Measurements from ENCODE around the gene MYCN. TPM values are rescaled to one million over a fixed set of nuclear protein-coding genes. Genes with fewer than 3 reads are reported as not detected.
A peak's percentile ranks its signal among the peaks of the same experiment; 100 is the strongest.

Gene MYCN
- polyA plus RNA-seq, 3 donors: not detected

DNA sequence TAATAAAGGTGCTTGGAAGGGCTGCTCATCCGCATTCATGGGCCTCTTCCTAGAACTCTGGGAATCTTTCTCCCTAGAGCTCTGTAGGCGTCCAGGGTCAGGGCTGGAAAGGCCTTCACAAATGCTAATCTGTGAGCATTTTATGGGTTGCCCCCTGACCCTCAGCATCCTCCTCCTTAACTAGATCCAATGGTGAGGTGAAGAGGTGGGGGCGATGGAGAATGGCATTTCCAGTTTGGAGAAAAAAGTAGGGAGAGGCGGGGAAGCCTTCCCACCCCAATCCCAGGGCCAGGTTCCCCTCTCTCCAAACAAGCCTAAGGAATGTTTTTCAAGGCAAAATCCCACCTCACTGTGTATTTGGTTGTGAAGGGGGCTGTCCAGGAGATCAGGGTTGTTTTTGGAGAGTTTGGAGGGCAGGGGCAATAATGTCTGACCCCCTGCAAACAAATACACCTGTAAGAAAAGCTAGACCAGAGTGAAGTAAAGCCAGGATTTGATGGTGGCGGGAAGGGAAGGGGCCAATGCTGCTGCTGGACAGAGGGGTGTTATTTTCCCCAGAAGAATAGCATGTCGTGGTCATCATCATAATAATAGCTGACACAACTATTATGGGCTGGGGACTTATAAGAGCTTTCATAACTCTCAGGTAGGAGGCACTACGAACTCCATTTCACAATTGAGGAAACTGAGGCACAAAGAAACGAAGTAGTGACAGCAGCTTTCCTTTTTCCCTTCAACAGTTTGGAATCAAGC is 1.4 kb upstream of the MYCN start:
- Histone ChIP-seq H3K4me2 (replicated peaks; ENCODE audit: extremely low read depth, low read length, poor library complexity, severe bottlenecking) (no peak overlapping the region), H3K27me3 (ENCODE audit: control insufficient read depth in 2 of 2, insufficient read depth in 2 of 2, low read length in 2 of 2) (peaks cover 36 to 55% of the 10 kb centered on the region in 2 donors), H3K79me2 (ENCODE audit: insufficient read depth, low read length) (no peaks in the 10 kb centered on the region), H3K9me3 (replicated peaks in 1 of 2; ENCODE audit: control insufficient read depth in 1 of 2, insufficient read depth in 1 of 2, low read length in 2 of 2) (peaks cover 0 to 12% of the 10 kb centered on the region in 2 donors), H3K27ac (ENCODE audit: low read depth in 1 of 2, low read length in 2 of 2) (no peak overlapping the region), H2AFZ (ENCODE audit: insufficient read depth, low read depth, low read length, poor library complexity, severe bottlenecking) (no peak overlapping the region), H3K4me1 (ENCODE audit: control insufficient read depth in 1 of 2, insufficient read depth in 2 of 2, low read length in 2 of 2) (peaks cover 21% of the 10 kb centered on the region in 2 donors), H3K36me3 (replicated peaks in 1 of 2; ENCODE audit: control insufficient read depth in 1 of 2, insufficient read depth in 2 of 2, low read length in 2 of 2) (no peaks in the 10 kb centered on the region), H3K4me3 (replicated peaks in 1 of 3; ENCODE audit: low read depth in 2 of 3, low read length in 3 of 3) (no peak overlapping the region), H3K9ac (ENCODE audit: insufficient read depth, low read length, poor library complexity, severe bottlenecking) (no peak overlapping the region), H4K20me1 (ENCODE audit: insufficient read depth, low read length) (no peaks in the 10 kb centered on the region)
- no peaks in the 10 kb centered on the region for H3K36me3 Mint-ChIP-seq
- H3K27ac Mint-ChIP-seq: no peak overlapping the region
- H3K9me3 Mint-ChIP-seq: peaks cover 0 to 17% (median 3%) of the 10 kb centered on the region in 7 donors
- no peak for DNase-seq
- 67% methylated on average over 3 of the region's 8 CpGs for WGBS (ENCODE audit: insufficient coverage)
- H3K27me3 Mint-ChIP-seq (ENCODE audit: low read depth in 3 of 3): peaks cover 50 to 65% (median 50%) of the 10 kb centered on the region in 3 donors
- H3K4me1 Mint-ChIP-seq: peaks cover 29% of the 10 kb centered on the region
- peak overlapping the region in 1 of 2 donors; percentile 36 for H3K4me3 Mint-ChIP-seq
- TF ChIP-seq, protein P1, sequence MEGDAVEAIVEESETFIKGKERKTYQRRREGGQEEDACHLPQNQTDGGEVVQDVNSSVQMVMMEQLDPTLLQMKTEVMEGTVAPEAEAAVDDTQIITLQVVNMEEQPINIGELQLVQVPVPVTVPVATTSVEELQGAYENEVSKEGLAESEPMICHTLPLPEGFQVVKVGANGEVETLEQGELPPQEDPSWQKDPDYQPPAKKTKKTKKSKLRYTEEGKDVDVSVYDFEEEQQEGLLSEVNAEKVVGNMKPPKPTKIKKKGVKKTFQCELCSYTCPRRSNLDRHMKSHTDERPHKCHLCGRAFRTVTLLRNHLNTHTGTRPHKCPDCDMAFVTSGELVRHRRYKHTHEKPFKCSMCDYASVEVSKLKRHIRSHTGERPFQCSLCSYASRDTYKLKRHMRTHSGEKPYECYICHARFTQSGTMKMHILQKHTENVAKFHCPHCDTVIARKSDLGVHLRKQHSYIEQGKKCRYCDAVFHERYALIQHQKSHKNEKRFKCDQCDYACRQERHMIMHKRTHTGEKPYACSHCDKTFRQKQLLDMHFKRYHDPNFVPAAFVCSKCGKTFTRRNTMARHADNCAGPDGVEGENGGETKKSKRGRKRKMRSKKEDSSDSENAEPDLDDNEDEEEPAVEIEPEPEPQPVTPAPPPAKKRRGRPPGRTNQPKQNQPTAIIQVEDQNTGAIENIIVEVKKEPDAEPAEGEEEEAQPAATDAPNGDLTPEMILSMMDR (IDR thresholded peaks at IDR 0.05): no peak
- intact Hi-C loops (cut with micrococcal nuclease): no loop called here

DNA sequence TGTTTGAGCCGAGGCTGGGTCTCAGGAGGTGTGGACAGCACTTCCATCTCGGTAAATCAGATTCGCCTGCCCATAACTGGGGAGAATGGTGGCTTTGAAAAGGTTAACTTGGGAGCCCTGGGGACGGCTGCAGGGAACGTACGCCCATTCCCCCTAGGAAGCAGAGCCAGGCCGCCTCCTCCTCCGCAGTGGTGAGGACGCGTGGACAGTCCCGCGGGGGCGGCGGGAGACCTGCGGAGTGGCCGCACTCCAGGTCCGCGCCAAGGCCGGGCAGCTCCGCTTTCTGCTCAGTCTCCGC is 845 bp upstream of the MYCN start:
- H3K4me2 ChIP-seq (replicated peaks; ENCODE audit: extremely low read depth, low read length, poor library complexity, severe bottlenecking): peak overlapping the region; percentile 75
- peaks cover 21% of the 10 kb centered on the region in 2 donors for H3K4me1 ChIP-seq (ENCODE audit: control insufficient read depth in 1 of 2, insufficient read depth in 2 of 2, low read length in 2 of 2)
- no peaks in the 10 kb centered on the region for H4K20me1 ChIP-seq (ENCODE audit: insufficient read depth, low read length)
- peaks cover 0 to 12% of the 10 kb centered on the region in 2 donors for H3K9me3 ChIP-seq (replicated peaks in 1 of 2; ENCODE audit: control insufficient read depth in 1 of 2, insufficient read depth in 1 of 2, low read length in 2 of 2)
- peaks cover 0 to 17% (median 3%) of the 10 kb centered on the region in 7 donors for H3K9me3 Mint-ChIP-seq
- no peak overlapping the region for H3K27ac Mint-ChIP-seq
- H3K4me3 Mint-ChIP-seq: peak overlapping the region; percentile 66 to 92
- peak in 2 of 3 donors; percentile 18 to 34 for DNase-seq
- intact Hi-C loops (cut with micrococcal nuclease): no loop called here
- H3K9ac ChIP-seq (ENCODE audit: insufficient read depth, low read length, poor library complexity, severe bottlenecking): no peak overlapping the region
- TF ChIP-seq, protein P1 (IDR thresholded peaks at IDR 0.05): no peak
- H3K36me3 ChIP-seq (replicated peaks in 1 of 2; ENCODE audit: control insufficient read depth in 1 of 2, insufficient read depth in 2 of 2, low read length in 2 of 2): no peaks in the 10 kb centered on the region
- H3K27ac ChIP-seq (ENCODE audit: low read depth in 1 of 2, low read length in 2 of 2): no peak overlapping the region
- H3K27me3 ChIP-seq (ENCODE audit: control insufficient read depth in 2 of 2, insufficient read depth in 2 of 2, low read length in 2 of 2): peaks cover 42 to 60% of the 10 kb centered on the region in 2 donors
- peaks cover 32% of the 10 kb centered on the region for H3K4me1 Mint-ChIP-seq
- no peaks in the 10 kb centered on the region for H3K36me3 Mint-ChIP-seq
- H3K79me2 ChIP-seq (ENCODE audit: insufficient read depth, low read length): no peaks in the 10 kb centered on the region
- peak overlapping the region in 2 of 3 experiments; percentile 18 to 68 for H3K4me3 ChIP-seq (replicated peaks in 1 of 3; ENCODE audit: low read depth in 2 of 3, low read length in 3 of 3)
- 2% methylated on average over 21 of the region's 21 CpGs for WGBS (ENCODE audit: insufficient coverage)
- H3K27me3 Mint-ChIP-seq (ENCODE audit: low read depth in 3 of 3): peaks cover 55 to 70% (median 55%) of the 10 kb centered on the region in 3 donors
- peak overlapping the region; percentile 61 for H2AFZ ChIP-seq (ENCODE audit: insufficient read depth, low read depth, low read length, poor library complexity, severe bottlenecking)

All from CD14-positive monocyte (primary cell).